ENCODE results near the gene GLE1. TPM values are rescaled to one million over a fixed set of nuclear protein-coding genes. Genes with fewer than 3 reads are reported as not detected.

The GLE1 gene
- total RNA-seq, 4 donors from 2014 or later, result 3.3 to 25.5 (median 16.4) TPM

DNA sequence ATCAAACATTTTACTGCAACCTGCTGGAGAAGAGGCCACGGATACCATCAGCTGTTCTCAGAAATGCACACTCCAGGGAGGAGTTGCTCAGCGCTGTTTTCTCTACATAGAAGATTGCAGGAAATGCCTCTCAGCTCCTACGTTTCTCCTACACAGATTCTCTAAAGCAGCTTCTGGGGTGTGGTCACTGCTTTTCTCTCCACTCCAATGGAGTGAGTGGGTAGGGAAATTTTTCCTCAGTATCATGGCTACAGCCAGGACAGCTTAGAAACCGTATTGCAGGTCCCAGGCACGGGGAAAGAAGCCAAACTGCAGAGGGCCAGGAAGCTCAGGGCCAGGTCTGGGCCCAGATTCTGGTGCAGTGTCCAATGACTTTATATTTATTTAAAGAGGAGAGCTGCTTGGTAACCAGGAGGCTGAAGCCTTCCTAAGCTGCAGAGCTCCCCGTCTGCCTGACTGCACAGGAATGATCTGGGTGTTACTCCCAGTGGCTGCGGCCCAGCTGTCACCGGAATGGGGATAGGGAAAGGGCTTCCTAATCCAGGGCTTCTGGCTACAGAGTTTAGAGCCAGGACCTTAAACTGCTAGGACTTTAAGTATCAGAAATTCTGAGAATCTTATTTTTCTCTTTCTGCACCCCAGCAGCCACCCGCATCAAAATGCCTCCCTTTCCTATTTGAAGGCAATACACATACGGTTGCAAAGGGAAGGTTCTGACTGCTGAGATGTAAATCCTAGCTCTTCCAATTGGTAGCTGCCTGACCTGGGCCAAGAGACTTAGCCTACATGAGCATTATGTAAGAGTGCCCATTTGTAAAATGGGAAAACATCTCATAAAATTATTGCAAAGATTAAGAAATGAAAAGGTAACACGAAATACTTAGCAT, 46.5 kb downstream of the GLE1 start:
- intact Hi-C loops (cut with DNase I; ENCODE audit: low total_unique reads), result no loop called here
- Histone ChIP-seq H3K4me3 (peak overlapping the region; percentile 68 to 81), H3K36me3 (no peaks in the 10 kb centered on the region), H3K27me3 (no peaks in the 10 kb centered on the region), H3K9me3 (no peaks in the 10 kb centered on the region), H3K27ac (peak overlapping the region; percentile 96 to 99), H3K4me1 (peaks cover 0 to 4% of the 10 kb centered on the region in 2 donors)
- peak; percentile 28 to 46 for DNase-seq
- TF ChIP-seq, protein P1, sequence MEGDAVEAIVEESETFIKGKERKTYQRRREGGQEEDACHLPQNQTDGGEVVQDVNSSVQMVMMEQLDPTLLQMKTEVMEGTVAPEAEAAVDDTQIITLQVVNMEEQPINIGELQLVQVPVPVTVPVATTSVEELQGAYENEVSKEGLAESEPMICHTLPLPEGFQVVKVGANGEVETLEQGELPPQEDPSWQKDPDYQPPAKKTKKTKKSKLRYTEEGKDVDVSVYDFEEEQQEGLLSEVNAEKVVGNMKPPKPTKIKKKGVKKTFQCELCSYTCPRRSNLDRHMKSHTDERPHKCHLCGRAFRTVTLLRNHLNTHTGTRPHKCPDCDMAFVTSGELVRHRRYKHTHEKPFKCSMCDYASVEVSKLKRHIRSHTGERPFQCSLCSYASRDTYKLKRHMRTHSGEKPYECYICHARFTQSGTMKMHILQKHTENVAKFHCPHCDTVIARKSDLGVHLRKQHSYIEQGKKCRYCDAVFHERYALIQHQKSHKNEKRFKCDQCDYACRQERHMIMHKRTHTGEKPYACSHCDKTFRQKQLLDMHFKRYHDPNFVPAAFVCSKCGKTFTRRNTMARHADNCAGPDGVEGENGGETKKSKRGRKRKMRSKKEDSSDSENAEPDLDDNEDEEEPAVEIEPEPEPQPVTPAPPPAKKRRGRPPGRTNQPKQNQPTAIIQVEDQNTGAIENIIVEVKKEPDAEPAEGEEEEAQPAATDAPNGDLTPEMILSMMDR (IDR thresholded peaks at IDR 0.05), result no peak
- TF ChIP-seq POLR2A (IDR thresholded peaks at IDR 0.05), result no peak

DNA sequence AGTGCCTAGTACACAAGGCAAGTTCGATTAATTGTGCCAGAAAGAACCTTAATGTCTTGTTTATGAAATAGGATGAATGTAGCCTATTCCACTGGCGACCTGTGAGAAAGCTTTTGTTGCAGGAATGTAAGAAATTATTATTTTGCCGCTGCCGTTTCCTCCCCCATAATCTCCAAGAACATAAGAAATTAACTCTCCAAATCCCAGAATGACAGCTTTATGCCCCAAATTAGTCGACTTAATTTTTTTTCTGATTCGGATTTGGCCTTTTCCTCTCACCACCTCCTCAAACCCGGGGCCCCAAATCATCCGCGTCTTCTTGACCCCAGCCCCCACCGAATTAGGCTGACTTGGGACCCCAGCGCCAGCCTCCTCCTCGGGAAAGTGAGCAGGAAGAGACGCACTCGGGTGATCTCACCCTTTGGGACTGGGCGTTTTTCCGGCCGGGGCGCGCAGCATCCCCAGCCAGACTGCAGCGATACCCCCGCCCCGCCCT, 47.2 kb downstream of the GLE1 start:
- DNase-seq, result no peak
- H3K27me3 ChIP-seq, result no peaks in the 10 kb centered on the region
- no peaks in the 10 kb centered on the region for H3K36me3 ChIP-seq
- H3K27ac ChIP-seq, result peak overlapping the region; percentile 96 to 99
- no peaks in the 10 kb centered on the region for H3K9me3 ChIP-seq
- H3K4me1 ChIP-seq, result peaks cover 0 to 4% of the 10 kb centered on the region in 2 donors
- TF ChIP-seq, protein P1 (IDR thresholded peaks at IDR 0.05), result no peak
- TF ChIP-seq POLR2A (IDR thresholded peaks at IDR 0.05), result peak; percentile 31 to 42
- H3K4me3 ChIP-seq, result peak overlapping the region; percentile 68 to 81
- intact Hi-C loops (cut with DNase I; ENCODE audit: low total_unique reads), result no loop called here

DNA sequence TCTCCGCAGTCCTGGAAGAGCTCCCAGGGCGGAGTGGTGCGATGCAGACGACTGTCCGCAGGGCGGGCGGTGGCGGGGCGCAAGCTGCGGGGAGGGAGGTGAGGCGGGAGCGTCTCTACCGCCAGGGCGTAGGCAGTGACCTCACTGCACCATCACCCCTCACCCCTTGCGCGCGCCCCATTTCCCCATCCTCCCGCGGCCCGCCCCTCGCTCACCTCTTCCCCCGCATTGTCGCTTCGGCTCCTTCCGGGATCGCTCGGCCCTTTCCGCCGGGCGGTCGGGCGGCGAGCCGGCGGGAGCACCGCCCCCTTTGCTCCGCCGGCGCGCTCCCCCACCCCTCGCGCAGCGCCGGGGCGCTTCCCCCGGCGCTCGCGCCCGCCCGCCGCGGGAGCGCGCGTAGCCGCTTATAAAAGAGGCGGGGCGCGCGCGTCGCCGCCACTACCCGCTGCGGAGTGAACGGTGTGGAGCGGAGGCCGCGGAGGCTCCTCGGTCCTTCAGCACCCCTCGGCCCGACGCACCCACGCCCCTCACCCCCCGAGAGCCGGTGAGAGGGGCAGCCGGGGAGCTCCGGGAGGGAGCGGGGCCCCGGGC, 47.7 kb downstream of the GLE1 start, which contains the start of gene SPTAN1:
SPTAN1 (plus strand) TSS at position 435 of the 591 bp plus-strand sequence. CDS start 14,154 bp downstream, outside the sequence.
- Histone ChIP-seq H3K27me3 (no peaks in the 10 kb centered on the region), H3K4me3 (peak within 1 kb of the TSS; percentile 71 to 81), H3K4me1 (peaks cover 0 to 6% of the 10 kb centered on the region in 2 donors), H3K27ac (peak within 1 kb of the TSS; percentile 96 to 99), H3K9me3 (no peaks in the 10 kb centered on the region), H3K36me3 (no peaks in the 10 kb centered on the region)
- DNase-seq, result peak; percentile 94 to 95
- TF ChIP-seq, protein P1 (IDR thresholded peaks at IDR 0.05), result peak in 2 of 4 experiments; percentile 29 to 52
- peak; percentile 80 to 98 for TF ChIP-seq POLR2A (IDR thresholded peaks at IDR 0.05)
- intact Hi-C loops (cut with DNase I; ENCODE audit: low total_unique reads), result no loop called here

DNA sequence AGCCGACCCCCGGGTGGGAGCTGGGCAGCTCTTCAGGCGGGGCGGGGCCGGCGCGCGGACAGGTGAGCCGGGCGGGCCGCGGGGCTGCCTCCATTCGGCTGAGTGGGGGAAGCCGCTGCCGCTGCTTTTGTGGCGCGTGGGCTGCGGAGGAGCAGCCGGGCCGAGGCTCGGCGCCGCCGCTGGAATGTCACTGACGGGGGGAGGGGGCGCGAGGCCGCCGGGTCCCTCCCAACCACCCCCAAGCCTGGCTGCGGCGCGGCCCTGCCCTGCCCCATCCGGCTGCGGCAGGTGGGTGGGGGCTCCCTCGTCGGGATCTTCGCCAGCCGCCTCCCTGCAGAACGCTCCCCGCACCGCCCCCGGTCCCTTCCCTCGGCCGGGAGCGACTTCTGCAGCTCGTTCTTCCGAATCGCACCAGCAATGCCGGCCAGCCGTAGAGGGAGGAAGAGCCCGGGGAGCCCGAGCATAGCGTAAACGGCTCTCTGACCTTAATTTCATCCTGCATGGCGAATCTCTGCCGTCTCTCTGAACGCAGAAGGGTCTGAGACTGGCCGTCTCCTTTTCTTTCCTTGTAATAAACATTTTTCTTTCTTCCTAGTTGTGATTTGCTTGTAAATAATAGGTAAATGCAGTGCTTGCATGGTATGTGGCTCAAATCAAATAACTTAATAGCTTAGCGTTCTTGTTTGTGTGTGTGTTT, 48.4 kb downstream of the GLE1 start:
- peak; percentile 48 to 61 for DNase-seq
- TF ChIP-seq POLR2A (IDR thresholded peaks at IDR 0.05), result no peak
- TF ChIP-seq, protein P1 (IDR thresholded peaks at IDR 0.05), result peak in 1 of 4 experiments; percentile 16
- Histone ChIP-seq H3K27me3 (no peaks in the 10 kb centered on the region), H3K36me3 (no peaks in the 10 kb centered on the region), H3K27ac (peak overlapping the region; percentile 96 to 99), H3K4me1 (peaks cover 0 to 9% of the 10 kb centered on the region in 2 donors), H3K9me3 (no peaks in the 10 kb centered on the region), H3K4me3 (peak overlapping the region; percentile 71 to 81)
- intact Hi-C loops (cut with DNase I; ENCODE audit: low total_unique reads), result no loop called here
